GM12878 (cell line): ENCODE data around the gene NPHP1. TPM values are rescaled to one million over a fixed set of nuclear protein-coding genes. Genes with fewer than 3 reads are reported as not detected.

ENCODE experiments used
- ATAC-seq: fragments of 200-7000 bp; cut with Tn5 transposase; 3 replicates; pipeline ENCODE4 v1.9.1; 2020; ENCODE audit warnings: mild to moderate bottlenecking, moderate library complexity
- BruUV-seq: library from RNA; stranded (reverse); fragments of 400-500 nt; replicated peaks from 2 replicates; lab custom pipeline; 2021; lab: Mats Ljungman, UMichigan
- CTCF ChIA-PET: fragments of 300-600 bp; sonication (Branson Sonifier 250); formaldehyde crosslinking; extraction: SDS; loops from one replicate; lab custom pipeline; 2021; ENCODE audit warnings: inconsistent platforms; lab: Yijun Ruan, JAX
- POLR2A ChIA-PET: fragments of 350-600 bp; formaldehyde crosslinking; extraction: SDS; loops from one replicate; lab custom pipeline; 2021; ENCODE audit warnings: inconsistent platforms; lab: Charles Lee
- RAD21 ChIA-PET: fragments of 300-600 bp; sonication (Branson Sonifier 250); formaldehyde crosslinking; loops from one replicate; lab custom pipeline; 2023; ENCODE audit warnings: antibody characterized with exemption; ENCODE audit not compliant: unreplicated experiment; lab: Charles Lee
- SMC1A ChIA-PET: fragments of 300-600 bp; sonication (Branson Sonifier 250); formaldehyde crosslinking; loops from one replicate; lab custom pipeline; 2023; ENCODE audit not compliant: unreplicated experiment, uncharacterized antibody; lab: Charles Lee
- DNase-seq: peaks from one replicate; pipeline ENCODE4 v3.0.0-alpha.2; 2011; ENCODE audit warnings: low read depth, low spot score
- FAIRE-seq: peaks from 3 replicates; lab custom pipeline; 2011; peaks lifted over from hg19 to GRCh38; lab: Jason Lieb, UNC
- H2AFZ ChIP-seq: 2 replicates; pipeline ENCODE4 v1.6.0; 2011; ENCODE audit warnings: low read depth, low read length, control low read depth; ENCODE audit not compliant: control insufficient read depth
- H3K27ac ChIP-seq: 2 replicates; pipeline ENCODE4 v1.5.1; 2011; ENCODE audit warnings: control low read depth; ENCODE audit not compliant: control insufficient read depth, insufficient read depth
- H3K27me3 ChIP-seq, 2 experiments: replicated peaks in 1 of 2; 2 replicates each; pipeline versions ENCODE4 v1.6.0 to v1.6.1; 2011; ENCODE audit warnings: low read length in 1 of 2; ENCODE audit not compliant: control insufficient read depth in 2 of 2, insufficient read depth in 2 of 2
- H3K36me3 ChIP-seq, 2 experiments: 2 replicates each; pipeline ENCODE4 v1.5.1; 2011; ENCODE audit warnings: low read length in 1 of 2; ENCODE audit not compliant: control insufficient read depth in 2 of 2, insufficient read depth in 2 of 2
- H3K4me1 ChIP-seq: 2 replicates; pipeline ENCODE4 v1.6.1; 2011; ENCODE audit warnings: mild to moderate bottlenecking, low read length, moderate library complexity, mixed read lengths; ENCODE audit not compliant: control insufficient read depth, insufficient read depth
- H3K4me2 ChIP-seq: 2 replicates; pipeline ENCODE4 v1.6.0; 2011; ENCODE audit warnings: control low read depth; ENCODE audit not compliant: control insufficient read depth, insufficient read depth
- H3K4me3 ChIP-seq: fragments of 200-600 bp; sonication (generic); 2 replicates; pipeline ENCODE4 v1.5.1; 2016
- H3K79me2 ChIP-seq: 2 replicates; pipeline ENCODE4 v1.6.0; 2011; ENCODE audit warnings: low read length; ENCODE audit not compliant: control insufficient read depth, insufficient read depth
- H3K9ac ChIP-seq: 2 replicates; pipeline ENCODE4 v1.8.0; 2011; ENCODE audit warnings: low read length, control low read depth, mixed read lengths; ENCODE audit not compliant: control insufficient read depth, insufficient read depth
- H3K9me3 ChIP-seq: replicated peaks from 3 replicates; pipeline ENCODE4 v1.5.1; 2011; ENCODE audit warnings: mild to moderate bottlenecking, low read length; ENCODE audit not compliant: control insufficient read depth, insufficient read depth
- H4K20me1 ChIP-seq: 2 replicates; pipeline ENCODE4 v1.6.0; 2011; ENCODE audit not compliant: control insufficient read depth, insufficient read depth
- NR2C1 ChIP-seq: fragments of 450-650 bp; IDR thresholded peaks from 2 replicates; pipeline ENCODE4 v1.6.1; 2017; ENCODE audit warnings: antibody characterized with exemption, mild to moderate bottlenecking, moderate library complexity
- TAF1 ChIP-seq: IDR thresholded peaks from 2 replicates; pipeline ENCODE4 v1.6.1; 2011; ENCODE audit warnings: mild to moderate bottlenecking, low read depth, low read length, borderline replicate concordance
- WGBS: methylation state at CpG from one replicate; pipeline ENCODE4 v1.1.6; 2016; ENCODE audit warnings: low lambda C conversion rate; ENCODE audit not compliant: insufficient replicate concordance, insufficient coverage; ENCODE audit errors: missing lambda C conversion rate; 5-methylcytosine and 5-hydroxymethylcytosine counted together
- in situ Hi-C: fragments of 300-500 bp; cut with MboI; formaldehyde crosslinking; loops from 9 replicates; pipeline ENCODE4 v1.14.3; 2018; ENCODE audit warnings: mixed read lengths
- intact Hi-C: fragments of 100-400 bp; cut with micrococcal nuclease; formaldehyde crosslinking; loops from one replicate; pipeline ENCODE4 v1.14.2; 2022; ENCODE audit not compliant: unreplicated experiment
- polyA plus RNA-seq, 11 experiments: library from polyadenylated mRNA; depleted of rRNA in 4 of 11; unstranded in 6 of 11; stranded (reverse) in 5 of 11; fragments of >200 nt; fragmentation: Nextera tagmentation in 4 of 11; fragmentation: Illumina TruSeq in 1 of 11; extraction: Ambion mirVana in 4 of 11; extraction: Trizol in 1 of 11; gene quantifications; 1 replicate in 1 of 11; 2 replicates in 10 of 11; pipeline versions ENCODE4 v1.2.1 to v1.2.3, GENCODE V29; 2011 to 2016; ENCODE audit warnings: inconsistent platforms in 2 of 11, missing spikeins in 2 of 11, low read depth in 1 of 11
- total RNA-seq, 4 experiments: library from RNA; depleted of rRNA in 3 of 4; stranded (reverse); fragments of >200 nt in 3 of 4; fragmentation: Illumina TruSeq in 1 of 4; extraction: Trizol in 1 of 4; gene quantifications; 2 replicates each; pipeline versions ENCODE4 v1.2.1 to v1.2.3, GENCODE V29; 2013 to 2021
- TF ChIP-seq, protein P1 (sequence below): fragments of 450-650 bp; IDR thresholded peaks from 2 replicates; pipeline ENCODE4 v1.6.1; 2016; ENCODE audit warnings: mild to moderate bottlenecking, moderate library complexity, borderline replicate concordance

Gene NPHP1
- total and polyA plus RNA-seq, 10 of the 15 experiments (the other 5 are each of a cell fraction or from before 2014, with no cell fraction given), result 0.23 to 3.5 (median 1.2) TPM

DNA sequence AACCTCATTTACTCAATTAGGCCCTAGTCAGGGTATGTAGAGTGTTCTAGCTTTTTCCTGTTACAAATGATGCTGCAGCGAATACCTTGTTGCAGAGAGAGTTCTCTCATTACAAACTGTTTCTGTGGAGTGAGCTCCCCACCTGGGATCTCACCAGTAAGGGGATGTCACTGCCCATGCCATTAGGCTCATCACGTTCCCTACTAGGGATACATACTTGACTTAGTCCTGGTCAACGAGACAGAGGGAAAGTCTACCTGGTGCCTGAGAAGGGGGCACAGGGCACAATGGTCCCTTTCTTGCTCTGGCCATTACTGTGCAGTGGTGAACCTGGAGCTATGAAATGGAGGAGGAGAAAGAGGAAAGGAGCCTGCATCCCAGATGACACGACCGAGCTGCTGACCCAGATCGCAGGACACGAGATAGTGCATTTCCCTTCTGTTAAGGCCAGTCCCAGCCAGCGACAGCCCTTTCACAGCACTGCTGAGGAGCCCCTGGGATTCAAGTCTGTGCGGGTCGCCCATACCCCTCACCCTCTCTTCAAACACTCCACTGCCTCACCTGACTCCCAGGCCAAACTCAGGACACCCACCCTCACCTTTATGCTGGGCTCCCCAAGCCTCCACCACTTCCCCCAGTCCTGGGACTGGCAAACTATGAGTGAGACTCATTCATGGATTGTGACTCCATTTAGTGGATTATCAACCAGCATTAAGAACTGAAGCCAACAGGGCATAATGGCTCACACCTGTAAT, 105.2 kb downstream of the NPHP1 start (continued):
- TF ChIP-seq, protein P1, sequence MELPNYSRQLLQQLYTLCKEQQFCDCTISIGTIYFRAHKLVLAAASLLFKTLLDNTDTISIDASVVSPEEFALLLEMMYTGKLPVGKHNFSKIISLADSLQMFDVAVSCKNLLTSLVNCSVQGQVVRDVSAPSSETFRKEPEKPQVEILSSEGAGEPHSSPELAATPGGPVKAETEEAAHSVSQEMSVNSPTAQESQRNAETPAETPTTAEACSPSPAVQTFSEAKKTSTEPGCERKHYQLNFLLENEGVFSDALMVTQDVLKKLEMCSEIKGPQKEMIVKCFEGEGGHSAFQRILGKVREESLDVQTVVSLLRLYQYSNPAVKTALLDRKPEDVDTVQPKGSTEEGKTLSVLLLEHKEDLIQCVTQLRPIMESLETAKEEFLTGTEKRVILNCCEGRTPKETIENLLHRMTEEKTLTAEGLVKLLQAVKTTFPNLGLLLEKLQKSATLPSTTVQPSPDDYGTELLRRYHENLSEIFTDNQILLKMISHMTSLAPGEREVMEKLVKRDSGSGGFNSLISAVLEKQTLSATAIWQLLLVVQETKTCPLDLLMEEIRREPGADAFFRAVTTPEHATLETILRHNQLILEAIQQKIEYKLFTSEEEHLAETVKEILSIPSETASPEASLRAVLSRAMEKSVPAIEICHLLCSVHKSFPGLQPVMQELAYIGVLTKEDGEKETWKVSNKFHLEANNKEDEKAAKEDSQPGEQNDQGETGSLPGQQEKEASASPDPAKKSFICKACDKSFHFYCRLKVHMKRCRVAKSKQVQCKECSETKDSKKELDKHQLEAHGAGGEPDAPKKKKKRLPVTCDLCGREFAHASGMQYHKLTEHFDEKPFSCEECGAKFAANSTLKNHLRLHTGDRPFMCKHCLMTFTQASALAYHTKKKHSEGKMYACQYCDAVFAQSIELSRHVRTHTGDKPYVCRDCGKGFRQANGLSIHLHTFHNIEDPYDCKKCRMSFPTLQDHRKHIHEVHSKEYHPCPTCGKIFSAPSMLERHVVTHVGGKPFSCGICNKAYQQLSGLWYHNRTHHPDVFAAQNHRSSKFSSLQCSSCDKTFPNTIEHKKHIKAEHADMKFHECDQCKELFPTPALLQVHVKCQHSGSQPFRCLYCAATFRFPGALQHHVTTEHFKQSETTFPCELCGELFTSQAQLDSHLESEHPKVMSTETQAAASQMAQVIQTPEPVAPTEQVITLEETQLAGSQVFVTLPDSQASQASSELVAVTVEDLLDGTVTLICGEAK, result no peak
- TF ChIP-seq TAF1, result no peak
- TF ChIP-seq, all 136 proteins: peak for 0

DNA sequence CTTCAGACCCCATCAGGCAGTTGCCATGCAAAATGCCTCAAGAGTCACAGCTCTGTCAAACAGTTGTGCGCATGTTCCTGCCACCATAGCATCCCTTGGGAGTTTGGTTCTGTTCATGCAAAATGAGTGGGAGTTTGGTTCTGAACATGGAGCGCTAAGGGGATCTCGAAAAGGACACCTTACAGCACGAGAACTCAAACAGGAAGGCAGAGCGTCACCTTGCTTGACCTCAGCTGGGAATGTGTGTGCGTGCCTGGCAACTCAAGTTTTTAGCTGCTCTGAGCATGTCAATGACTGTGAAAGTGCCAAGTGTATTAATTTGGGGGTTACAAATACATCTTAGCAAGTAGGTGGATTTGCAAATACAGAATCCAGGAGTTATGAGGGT, 105.8 kb downstream of the NPHP1 start:
- no peak overlapping the region for H3K4me2 ChIP-seq
- H3K9me3 ChIP-seq, result no peaks in the 10 kb centered on the region
- H3K79me2 ChIP-seq, result no peaks in the 10 kb centered on the region
- no peak overlapping the region for H3K9ac ChIP-seq
- ChIA-PET POLR2A (no interaction called here), SMC1A (interaction anchor here (1.1 kb wide), 1 partner anchor 58 kb away, joined by 3 read pairs; no protein-coding TSS in a partner anchor), RAD21 (no interaction called here), CTCF (no interaction called here)
- ATAC-seq (no peak), FAIRE-seq (no peak), DNase-seq (no peak)
- TF ChIP-seq NR2C1, result no peak
- intact Hi-C loops, result no loop called here
- H3K36me3 ChIP-seq, result no peaks in the 10 kb centered on the region
- in situ Hi-C loops, result no loop called here
- H3K4me1 ChIP-seq, result no peaks in the 10 kb centered on the region
- H3K27ac ChIP-seq, result no peak overlapping the region
- no peak overlapping the region for H3K4me3 ChIP-seq
- 17% methylated on average over 6 of the region's 6 CpGs for WGBS
- H4K20me1 ChIP-seq, result no peaks in the 10 kb centered on the region
- H3K27me3 ChIP-seq, result no peaks in the 10 kb centered on the region
- BruUV-seq, result no TSS peak
- H2AFZ ChIP-seq, result no peak overlapping the region
